Measurements from ENCODE around the gene PHF21A. TPM values are rescaled to one million over a fixed set of nuclear protein-coding genes. Genes with fewer than 3 reads are reported as not detected.

The PHF21A gene
- total and polyA plus RNA-seq, 2 of the 8 experiments (the other 6 are each of a cell fraction or from before 2014, with no cell fraction given) = 17.6 to 40.3 TPM

DNA sequence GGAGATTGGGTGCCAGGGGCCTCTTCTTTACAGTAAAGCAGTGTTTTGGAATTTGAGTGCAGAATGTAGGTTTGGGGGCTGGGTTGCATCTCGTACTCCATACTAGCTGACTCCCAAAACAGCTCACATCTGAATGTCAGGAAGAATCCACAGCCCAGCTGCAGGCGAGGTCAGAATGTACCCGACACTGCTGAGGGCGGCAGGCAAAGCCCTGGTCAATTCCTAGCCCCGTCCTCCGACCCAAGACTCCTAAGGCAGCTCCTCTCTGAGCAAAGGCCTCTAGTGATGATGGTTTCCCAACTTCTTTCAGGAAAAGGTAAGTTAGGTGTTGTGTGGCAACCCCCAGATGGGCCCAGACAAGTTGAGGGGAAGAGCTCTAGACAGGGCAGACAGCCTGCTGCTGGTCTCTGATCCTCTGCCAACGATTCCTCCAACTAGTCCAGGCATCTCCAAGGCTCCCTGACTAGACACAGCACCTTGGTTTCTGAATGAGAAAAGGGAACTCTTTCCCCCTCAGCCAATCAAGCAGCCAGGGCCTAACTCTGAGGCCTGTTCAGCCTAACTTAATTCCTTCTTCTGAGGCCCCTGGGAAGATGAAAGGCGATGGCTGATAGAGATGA, 190.2 kb downstream of the PHF21A start (continued):
- TF ChIP-seq GABPA (IDR thresholded peaks at IDR 0.05; ENCODE audit: borderline replicate concordance, insufficient read depth, low read length) = no peak
